Parathyroid adenoma (tissue), 2 donors: Measurements from ENCODE around the gene RSPO1.
A peak's percentile ranks its signal among the peaks of the same experiment; 100 is the strongest.

Experiments used
- H2AFZ ChIP-seq: fragments of 300-600 bp; sonication (generic); one replicate; pipeline ENCODE4 v1.7.0; 2017; ENCODE audit warnings: antibody characterized with exemption, mild to moderate bottlenecking
- H3K27ac ChIP-seq: fragments of 300-600 bp; sonication (generic); one replicate; pipeline ENCODE4 v1.7.0; 2017
- H3K27me3 ChIP-seq: fragments of 300-600 bp; sonication (generic); one replicate; pipeline ENCODE4 v1.7.0; 2017; ENCODE audit warnings: low read length; ENCODE audit not compliant: control insufficient read depth, insufficient read depth
- H3K36me3 ChIP-seq: fragments of 300-600 bp; sonication (generic); one replicate; pipeline ENCODE4 v1.7.0; 2017; ENCODE audit warnings: low read length; ENCODE audit not compliant: control insufficient read depth, insufficient read depth
- H3K4me1 ChIP-seq: fragments of 300-600 bp; sonication (generic); one replicate; pipeline ENCODE4 v1.7.0; 2017; ENCODE audit warnings: control low read depth
- H3K4me2 ChIP-seq: fragments of 300-600 bp; sonication (generic); one replicate; pipeline ENCODE4 v1.7.0; 2017; ENCODE audit warnings: low read length
- H3K4me3 ChIP-seq: fragments of 300-600 bp; sonication (generic); one replicate; pipeline ENCODE4 v1.7.0; 2017; ENCODE audit warnings: low read depth, low read length
- H3K79me2 ChIP-seq: fragments of 300-600 bp; sonication (generic); one replicate; pipeline ENCODE4 v1.7.0; 2017; ENCODE audit warnings: control low read depth
- H3K9ac ChIP-seq: fragments of 300-600 bp; sonication (generic); one replicate; pipeline ENCODE4 v1.7.0; 2017; ENCODE audit warnings: mild to moderate bottlenecking
- H3K9me3 ChIP-seq: fragments of 300-600 bp; sonication (generic); one replicate; pipeline ENCODE4 v1.7.0; 2017; ENCODE audit warnings: low read length; ENCODE audit not compliant: control insufficient read depth
- TF ChIP-seq, protein P1 (sequence below): fragments of 300-600 bp; sonication (generic); IDR thresholded peaks from one replicate; pipeline ENCODE4 v1.7.0; 2017; ENCODE audit warnings: antibody characterized with exemption, mild to moderate bottlenecking
- donor health status: primary hyperparathyroidism.

Gene RSPO1

DNA sequence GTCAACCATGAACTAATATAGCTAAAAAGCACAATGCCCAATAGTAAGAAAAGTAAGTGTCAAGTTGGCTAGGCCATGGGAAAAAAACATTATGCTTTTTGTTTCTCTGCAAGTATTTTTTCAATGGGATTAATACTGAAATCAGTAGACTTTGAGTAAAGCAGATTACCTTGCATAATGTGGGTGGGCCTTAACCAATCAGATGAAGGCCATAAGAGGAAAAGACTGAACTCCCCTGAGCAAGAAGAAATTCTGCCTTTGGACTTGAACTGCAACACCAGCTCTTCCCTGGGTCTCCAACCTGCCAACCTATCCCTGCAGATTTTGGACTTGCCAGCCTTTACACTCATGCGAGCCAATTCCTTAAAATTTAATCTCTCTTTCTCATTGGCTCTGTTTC, 6.4 kb upstream of the RSPO1 start:
- Histone ChIP-seq H3K79me2 (no peaks in the 10 kb centered on the region), H3K9ac (no peak overlapping the region), H3K4me3 (no peak overlapping the region), H3K36me3 (no peaks in the 10 kb centered on the region), H3K27ac (no peak overlapping the region), H3K4me2 (no peak overlapping the region), H3K9me3 (no peaks in the 10 kb centered on the region), H3K4me1 (no peaks in the 10 kb centered on the region), H3K27me3 (no peaks in the 10 kb centered on the region), H2AFZ (no peak overlapping the region)
- TF ChIP-seq, protein P1, sequence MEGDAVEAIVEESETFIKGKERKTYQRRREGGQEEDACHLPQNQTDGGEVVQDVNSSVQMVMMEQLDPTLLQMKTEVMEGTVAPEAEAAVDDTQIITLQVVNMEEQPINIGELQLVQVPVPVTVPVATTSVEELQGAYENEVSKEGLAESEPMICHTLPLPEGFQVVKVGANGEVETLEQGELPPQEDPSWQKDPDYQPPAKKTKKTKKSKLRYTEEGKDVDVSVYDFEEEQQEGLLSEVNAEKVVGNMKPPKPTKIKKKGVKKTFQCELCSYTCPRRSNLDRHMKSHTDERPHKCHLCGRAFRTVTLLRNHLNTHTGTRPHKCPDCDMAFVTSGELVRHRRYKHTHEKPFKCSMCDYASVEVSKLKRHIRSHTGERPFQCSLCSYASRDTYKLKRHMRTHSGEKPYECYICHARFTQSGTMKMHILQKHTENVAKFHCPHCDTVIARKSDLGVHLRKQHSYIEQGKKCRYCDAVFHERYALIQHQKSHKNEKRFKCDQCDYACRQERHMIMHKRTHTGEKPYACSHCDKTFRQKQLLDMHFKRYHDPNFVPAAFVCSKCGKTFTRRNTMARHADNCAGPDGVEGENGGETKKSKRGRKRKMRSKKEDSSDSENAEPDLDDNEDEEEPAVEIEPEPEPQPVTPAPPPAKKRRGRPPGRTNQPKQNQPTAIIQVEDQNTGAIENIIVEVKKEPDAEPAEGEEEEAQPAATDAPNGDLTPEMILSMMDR, result no peak

DNA sequence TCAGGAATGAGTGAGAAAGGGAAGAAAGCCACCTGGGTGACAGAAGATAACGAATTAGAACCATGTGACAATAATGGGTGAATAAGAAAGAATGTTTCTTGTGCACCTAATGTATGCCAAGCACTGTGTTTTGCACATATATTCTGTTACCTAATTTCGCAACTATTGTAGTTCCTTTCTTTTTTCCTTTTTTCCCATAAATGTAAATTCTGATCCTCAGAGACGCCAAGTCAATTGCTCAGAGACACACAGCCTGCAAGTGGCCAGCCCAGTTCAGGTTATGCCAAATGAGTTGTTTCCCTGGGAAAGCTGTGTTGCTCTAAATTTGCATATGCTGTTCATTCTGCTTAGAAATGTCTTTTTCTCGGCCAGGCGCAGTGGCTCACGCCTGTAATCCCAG, 1.7 kb upstream of the RSPO1 start:
- Histone ChIP-seq H3K4me3 (no peak overlapping the region), H3K9me3 (no peaks in the 10 kb centered on the region), H3K4me1 (no peaks in the 10 kb centered on the region), H3K27ac (no peak overlapping the region), H2AFZ (no peak overlapping the region), H3K4me2 (no peak overlapping the region), H3K36me3 (no peaks in the 10 kb centered on the region), H3K79me2 (no peaks in the 10 kb centered on the region), H3K9ac (no peak overlapping the region), H3K27me3 (peaks cover 5% of the 10 kb centered on the region)
- TF ChIP-seq, protein P1, result no peak

DNA sequence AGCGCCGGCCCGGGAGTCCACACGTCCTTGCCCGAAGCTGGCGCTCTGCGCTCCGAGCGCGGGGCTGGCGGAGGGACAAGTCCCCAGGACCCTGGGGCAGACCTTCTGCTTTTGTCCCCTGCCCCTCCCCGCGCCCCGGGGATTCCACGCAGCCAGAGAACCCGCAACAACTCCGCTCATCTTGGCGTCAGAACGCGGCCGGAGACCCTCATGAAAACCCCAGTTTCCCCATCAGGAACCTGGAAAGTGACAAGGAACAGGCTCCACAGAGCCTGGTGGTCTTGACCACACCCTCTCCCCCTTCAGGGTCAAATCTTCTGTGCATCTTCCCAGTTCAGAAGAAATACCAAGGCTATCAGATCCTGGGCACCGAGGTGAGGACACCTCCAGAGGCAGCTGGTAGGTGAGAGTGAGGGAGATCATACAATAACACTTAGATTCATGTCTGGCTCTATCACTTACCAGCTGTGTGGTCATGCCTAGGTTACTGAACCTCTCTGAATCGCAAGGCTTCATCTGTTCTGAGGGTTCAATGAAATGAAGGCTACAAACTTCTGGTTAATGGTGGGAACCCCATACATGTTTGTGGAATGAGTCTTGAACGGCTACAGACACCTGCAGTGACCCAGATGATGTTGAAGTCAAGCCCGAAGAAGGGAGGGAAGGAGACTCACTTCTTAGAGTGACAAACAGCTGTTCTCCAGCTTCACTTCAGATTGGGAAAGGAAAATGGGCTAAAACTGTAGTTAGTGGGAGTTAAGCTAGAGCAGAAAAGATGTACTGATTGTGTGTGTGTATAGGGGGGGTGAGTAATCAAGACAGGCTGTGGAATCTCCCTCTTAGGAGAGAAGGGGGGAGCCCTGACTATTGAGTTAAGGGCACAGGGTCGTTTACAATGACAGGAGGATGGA, 555 bp upstream of the RSPO1 start:
- Histone ChIP-seq H3K79me2 (no peaks in the 10 kb centered on the region), H3K9me3 (no peaks in the 10 kb centered on the region), H2AFZ (no peak overlapping the region), H3K27ac (no peak overlapping the region), H3K36me3 (no peaks in the 10 kb centered on the region), H3K4me2 (peak overlapping the region; percentile 26), H3K4me3 (no peak overlapping the region), H3K27me3 (peaks cover 5% of the 10 kb centered on the region), H3K9ac (no peak overlapping the region), H3K4me1 (no peaks in the 10 kb centered on the region)
- TF ChIP-seq, protein P1, result no peak

DNA sequence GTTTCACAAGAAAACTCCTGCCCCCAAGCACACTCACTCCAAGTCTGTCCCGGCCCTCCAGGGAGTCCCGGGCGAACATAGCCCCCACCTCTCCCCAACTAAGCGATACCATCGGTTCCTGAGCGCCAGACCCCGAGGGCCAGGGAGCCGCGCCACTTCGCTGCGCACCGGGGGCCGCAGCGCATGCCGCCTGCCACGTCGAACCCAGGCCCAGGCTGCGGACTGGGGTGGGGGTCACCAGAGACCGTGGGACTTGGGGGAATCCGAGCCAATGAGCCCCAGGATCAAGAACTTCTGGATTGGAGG, 801 bp downstream of the RSPO1 start:
- Histone ChIP-seq H3K4me2 (no peak overlapping the region), H3K9me3 (no peaks in the 10 kb centered on the region), H3K4me1 (no peaks in the 10 kb centered on the region), H3K27ac (no peak overlapping the region), H3K79me2 (no peaks in the 10 kb centered on the region), H3K36me3 (no peaks in the 10 kb centered on the region), H3K9ac (no peak overlapping the region), H2AFZ (no peak overlapping the region), H3K27me3 (peaks cover 5% of the 10 kb centered on the region), H3K4me3 (no peak overlapping the region)
- TF ChIP-seq, protein P1, result no peak
